Measurements from ENCODE around the gene ALPK1. TPM values are rescaled to one million over a fixed set of nuclear protein-coding genes. Genes with fewer than 3 reads are reported as not detected.

ALPK1 gene
- total and polyA plus RNA-seq, 2 of the 4 experiments (the other 2 are of a cell fraction): 3.3 to 7.9 TPM

- Histone ChIP-seq H3K4me1 (ENCODE audit: control insufficient read depth, insufficient read depth, low read length) (no peaks in the 10 kb centered on the region), H2BK20ac (ENCODE audit: low read depth, low read length) (no peak overlapping the region), H3K36me3 (ENCODE audit: control insufficient read depth, insufficient read depth, low read length) (peaks cover 2% of the 10 kb centered on the region), H2AFZ (replicated peaks; ENCODE audit: low read length, poor library complexity) (no peak overlapping the region), H2BK120ac (ENCODE audit: low read depth, low read length) (no peak overlapping the region), H4K20me1 (ENCODE audit: insufficient read depth, low read length) (no peaks in the 10 kb centered on the region), H3K18ac (ENCODE audit: low read depth, low read length) (no peak overlapping the region), H3K4ac (ENCODE audit: low read depth, low read length) (no peak overlapping the region), H3K23ac (ENCODE audit: low read depth, low read length) (no peak overlapping the region), H3K14ac (replicated peaks; ENCODE audit: low read depth, low read length) (no peak overlapping the region), H2BK5ac (ENCODE audit: low read depth, low read length, poor library complexity, severe bottlenecking) (no peak overlapping the region), H4K5ac (ENCODE audit: low read depth, low read length) (no peak overlapping the region), H3K27me3 (ENCODE audit: control insufficient read depth, insufficient read depth, low read length) (no peaks in the 10 kb centered on the region), H3K27ac (ENCODE audit: insufficient read depth, low read length) (no peak overlapping the region), H2BK15ac (ENCODE audit: low read depth, low read length) (no peak overlapping the region), H3K4me3 (ENCODE audit: insufficient read depth, low read depth, low read length) (no peak overlapping the region), H4K91ac (ENCODE audit: insufficient read depth, low read depth, low read length) (no peak overlapping the region), H3K4me2 (ENCODE audit: low read depth, low read length) (no peak overlapping the region), H3K9ac (ENCODE audit: low read depth, low read length) (no peak overlapping the region), H4K8ac (ENCODE audit: low read depth in 2 of 2, low read length in 2 of 2) (no peak overlapping the region), H2AK9ac (replicated peaks; ENCODE audit: low read depth, low read length, poor library complexity) (no peak overlapping the region), H3K9me3 (ENCODE audit: control insufficient read depth, insufficient read depth, low read length) (no peaks in the 10 kb centered on the region), H2AK5ac (ENCODE audit: low read depth, low read length) (no peak overlapping the region), H3K79me1 (ENCODE audit: low read depth in 1 of 2, low read length in 2 of 2) (no peaks in the 10 kb centered on the region), H3K9me1 (ENCODE audit: insufficient read depth, low read length) (no peaks in the 10 kb centered on the region), H3K56ac (ENCODE audit: extremely low read depth, insufficient read depth, low read length) (no peak overlapping the region)
- DNase-seq: no peak
- CTCF ChIA-PET: interaction anchor here (0.6 kb wide), 1 partner anchor 116 kb away, joined by 3 read pairs; no protein-coding TSS in a partner anchor
- TF ChIP-seq, protein P1, sequence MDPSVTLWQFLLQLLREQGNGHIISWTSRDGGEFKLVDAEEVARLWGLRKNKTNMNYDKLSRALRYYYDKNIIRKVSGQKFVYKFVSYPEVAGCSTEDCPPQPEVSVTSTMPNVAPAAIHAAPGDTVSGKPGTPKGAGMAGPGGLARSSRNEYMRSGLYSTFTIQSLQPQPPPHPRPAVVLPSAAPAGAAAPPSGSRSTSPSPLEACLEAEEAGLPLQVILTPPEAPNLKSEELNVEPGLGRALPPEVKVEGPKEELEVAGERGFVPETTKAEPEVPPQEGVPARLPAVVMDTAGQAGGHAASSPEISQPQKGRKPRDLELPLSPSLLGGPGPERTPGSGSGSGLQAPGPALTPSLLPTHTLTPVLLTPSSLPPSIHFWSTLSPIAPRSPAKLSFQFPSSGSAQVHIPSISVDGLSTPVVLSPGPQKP (IDR thresholded peaks at IDR 0.05; ENCODE audit: borderline replicate concordance, low read depth, low read length): no peak
- TF ChIP-seq SMC3 (IDR thresholded peaks at IDR 0.05; ENCODE audit: low read depth, low read length) (no peak), RFX5 (IDR thresholded peaks at IDR 0.05; ENCODE audit: low read depth, low read length) (no peak), NFE2L2 (IDR thresholded peaks at IDR 0.05; ENCODE audit: low read depth, low read length) (no peak), FOS (IDR thresholded peaks at IDR 0.05; ENCODE audit: low read depth, low read length) (no peak), RAD21 (IDR thresholded peaks at IDR 0.05; ENCODE audit: low read length) (no peak), BHLHE40 (IDR thresholded peaks at IDR 0.05; ENCODE audit: low read depth, low read length) (no peak), MAZ (IDR thresholded peaks at IDR 0.05; ENCODE audit: borderline replicate concordance, low read depth, low read length) (no peak)
- no TSS peak for BruUV-seq (replicated peaks)
- dilution Hi-C loops (cut with HindIII; ENCODE audit: low sequenced_read_pairs, unreplicated experiment): no loop called here
- no peak for ATAC-seq (ENCODE audit: low read depth)
- intact Hi-C loops (cut with micrococcal nuclease): no loop called here
- no CpG with 5 or more reads among the region's 4 CpGs for WGBS, 2 experiments (ENCODE audit: extremely low coverage in 2 of 2, insufficient read length in 1 of 2)
- in situ Hi-C loops (cut with MboI; ENCODE audit: low sequenced_read_pairs): no loop called here
- POLR2A ChIA-PET (ENCODE audit: unreplicated experiment): interaction anchor here (0.6 kb wide), 1 partner anchor 16 kb away, joined by 4 read pairs; no protein-coding TSS in a partner anchor
Measured at GRCh38 chr4:112431158-112431557, 134.0 kb downstream of the ALPK1 start.
